ENCODE results near the gene ATXN7L2.
A peak's percentile ranks its signal among the peaks of the same experiment; 100 is the strongest.

Gene ATXN7L2

DNA sequence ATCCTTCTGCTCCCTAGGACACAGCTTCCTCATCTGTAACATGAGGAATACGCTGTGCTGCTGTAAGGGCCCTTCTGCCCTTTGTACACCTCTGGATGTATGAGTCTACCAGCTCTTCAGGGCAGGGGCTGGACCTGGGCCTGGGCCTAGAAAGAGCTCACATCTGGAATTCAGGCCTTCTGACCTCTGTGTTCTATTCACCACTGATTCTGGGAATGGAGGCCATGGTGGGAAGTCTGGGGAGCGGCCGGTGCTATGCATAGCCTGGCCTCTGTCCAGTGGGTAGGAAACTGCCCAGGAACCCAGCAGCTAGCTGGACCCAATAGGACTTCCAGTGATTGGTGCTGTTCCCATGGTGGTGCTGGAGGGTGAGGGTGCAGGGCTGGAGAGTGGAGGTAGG lies 45.0 kb downstream of the ATXN7L2 start:
- DNase-seq = no peak

DNA sequence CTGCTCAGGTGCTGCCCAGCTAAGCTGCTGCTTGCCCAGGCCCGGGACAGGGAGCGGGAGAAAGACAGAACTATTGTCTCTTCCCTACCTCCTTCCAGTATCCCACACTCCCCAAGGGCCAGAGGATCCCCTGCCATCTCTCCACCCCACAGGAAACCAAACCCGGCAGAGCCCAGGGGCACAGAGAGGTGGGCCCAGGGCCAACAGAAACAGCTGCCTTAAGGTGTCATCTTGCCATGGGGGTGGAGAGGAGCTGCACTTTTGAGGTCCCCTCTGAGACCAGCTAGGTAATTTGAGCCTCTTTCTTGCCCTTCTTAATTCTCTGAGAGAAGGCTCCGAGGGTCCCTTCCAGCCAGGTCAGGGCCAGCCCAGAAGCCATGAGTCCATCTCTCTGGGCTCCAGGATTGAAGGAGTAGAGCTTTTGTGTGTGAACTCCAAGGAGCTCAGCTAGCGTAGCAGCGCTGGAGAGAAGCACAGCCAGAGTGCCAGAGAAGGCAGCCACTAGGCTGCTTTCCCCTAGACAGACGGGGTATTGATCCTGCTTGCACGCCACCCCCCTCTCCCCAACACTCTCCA lies 46.3 kb downstream of the ATXN7L2 start:
- DNase-seq = peak; percentile 15

DNA sequence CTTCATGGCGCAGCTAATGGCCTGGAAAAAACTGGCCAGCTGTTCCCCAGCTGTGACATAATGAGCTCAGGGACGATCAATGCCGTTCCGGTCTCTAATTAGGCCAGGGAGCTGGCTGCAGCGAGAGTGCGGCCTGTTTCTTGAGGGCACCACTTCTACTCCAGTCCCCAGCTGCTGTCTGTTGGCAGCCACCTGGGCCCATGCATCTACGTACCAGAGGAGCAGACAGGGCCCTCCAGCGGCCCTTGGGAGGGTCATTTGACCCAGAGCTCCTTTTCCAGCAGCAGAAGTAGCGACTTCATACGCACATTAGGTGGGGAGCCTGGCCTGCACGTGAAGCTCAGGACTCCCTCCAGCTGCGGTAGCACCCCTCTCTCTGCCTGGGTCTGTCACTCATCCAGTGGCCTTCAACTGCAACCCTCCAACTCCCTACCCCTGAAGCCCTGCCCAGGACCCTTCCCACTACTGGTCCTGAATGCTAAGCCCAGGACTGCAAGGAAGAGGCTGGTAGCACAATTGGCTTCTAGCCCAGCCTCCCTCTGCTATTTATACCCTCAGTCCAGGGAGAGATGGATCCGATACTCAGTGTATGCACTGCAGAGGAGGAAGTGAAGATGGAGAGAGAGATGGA lies 46.9 kb downstream of the ATXN7L2 start:
- no peak for DNase-seq

DNA sequence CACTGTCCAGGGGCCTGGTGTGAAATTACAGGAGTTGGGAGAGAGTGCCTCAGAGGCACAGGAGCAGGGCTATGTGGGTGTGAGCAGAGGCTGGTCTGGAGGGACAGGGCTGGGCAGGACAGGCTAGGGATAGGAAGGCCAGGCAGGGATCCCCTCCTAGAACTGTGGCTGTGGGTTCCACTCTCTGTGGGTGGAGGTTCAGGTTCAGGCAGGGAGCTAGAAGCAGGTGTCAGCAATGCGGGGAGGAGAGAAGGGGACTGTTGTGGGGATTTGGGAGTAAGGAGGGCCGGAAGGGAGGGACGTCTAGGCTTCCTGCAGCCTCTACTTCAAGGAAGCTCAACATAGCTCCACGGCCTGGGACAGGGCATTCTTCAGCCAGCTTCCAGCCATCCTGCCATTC lies 47.7 kb downstream of the ATXN7L2 start:
- DNase-seq = no peak

DNA sequence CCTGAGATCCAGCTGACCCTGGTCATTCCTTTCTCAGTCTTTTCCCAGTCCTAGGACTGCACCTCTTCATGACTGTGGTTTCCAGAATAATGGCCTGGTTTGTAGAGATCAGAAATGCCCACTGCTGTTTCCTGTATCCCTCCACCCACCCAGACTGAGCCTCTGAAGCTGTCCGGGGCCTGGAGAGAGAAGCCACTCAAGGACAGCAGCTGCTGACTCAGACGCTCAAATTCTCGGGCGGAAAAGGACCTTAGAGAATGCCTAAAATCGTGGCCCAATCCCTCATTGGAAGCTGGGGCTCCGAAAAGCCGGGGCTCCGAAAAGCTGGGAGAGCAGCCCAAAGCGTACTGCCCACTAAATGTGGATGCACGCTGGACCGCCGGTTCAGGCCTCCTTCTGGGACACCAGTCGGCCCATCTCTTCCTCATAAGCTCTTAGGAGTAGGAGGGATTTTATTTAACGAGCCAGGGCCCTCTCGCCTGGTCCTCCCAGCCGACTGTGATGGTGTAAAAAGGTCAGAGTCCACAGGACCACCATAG lies 48.2 kb downstream of the ATXN7L2 start:
- DNase-seq = no peak

DNA sequence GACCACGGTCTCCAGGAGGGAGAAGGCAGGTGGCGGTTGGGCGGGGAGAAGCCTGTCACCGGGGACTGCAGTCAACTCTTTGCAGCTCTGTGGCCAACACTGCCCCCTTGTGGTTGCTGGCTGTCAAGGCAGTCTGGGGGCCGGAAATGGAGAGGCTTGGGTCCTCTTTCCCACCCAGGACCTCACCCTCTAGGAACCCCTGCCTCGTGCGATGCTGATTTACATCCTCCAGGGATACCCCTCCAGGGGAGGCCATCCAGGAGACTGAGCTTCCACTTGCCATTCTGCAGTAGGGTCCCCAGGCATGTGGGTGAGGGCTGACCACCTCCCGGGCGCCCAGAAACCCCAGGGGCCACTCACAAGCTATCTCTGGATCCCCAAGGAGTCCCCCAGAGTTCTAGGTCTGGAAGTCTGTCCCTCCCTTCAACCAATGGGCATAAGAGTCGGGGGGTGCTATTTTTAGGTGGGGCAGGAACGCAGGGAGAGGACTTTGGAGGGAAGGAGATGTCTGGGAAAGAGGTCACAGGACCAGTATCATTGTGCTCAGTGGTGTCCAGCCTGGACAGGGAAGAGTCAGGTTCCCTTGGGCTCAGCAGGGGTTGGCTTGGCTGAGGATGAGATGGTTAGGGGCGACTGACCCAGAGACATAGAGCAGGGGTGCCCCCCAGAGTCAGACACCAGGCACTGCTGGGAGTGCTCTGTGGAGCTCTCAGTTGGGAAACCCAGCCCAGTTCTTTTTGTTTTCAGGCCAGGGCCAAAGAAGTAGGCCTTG lies 48.8 kb downstream of the ATXN7L2 start:
- peak; percentile 83 for DNase-seq

DNA sequence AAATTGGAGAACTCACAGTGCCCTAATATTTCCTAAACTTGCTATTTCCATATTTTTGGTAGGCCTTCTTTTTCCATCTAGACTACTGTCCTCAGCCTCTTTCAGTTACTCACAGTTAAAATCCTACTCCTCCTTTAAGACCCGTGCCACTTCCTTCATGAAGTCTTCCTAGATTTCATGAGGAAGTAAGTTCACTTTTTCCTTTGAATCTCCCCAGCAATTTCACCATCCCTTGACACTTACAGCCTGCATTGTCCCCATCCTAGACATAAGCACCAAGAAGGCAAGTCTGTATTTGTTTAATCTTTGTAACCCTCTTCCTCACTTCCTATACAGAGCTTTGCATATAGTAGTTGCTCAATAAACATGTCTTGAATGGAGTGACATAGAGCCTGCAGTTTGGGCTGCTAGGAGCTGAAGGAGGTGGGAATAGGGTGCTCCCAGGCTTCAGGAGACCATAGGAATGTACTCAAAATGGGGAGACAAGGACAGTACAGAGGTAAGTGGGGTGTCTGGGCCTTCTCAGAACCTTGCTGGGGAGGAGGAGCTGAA lies 50.7 kb downstream of the ATXN7L2 start:
- DNase-seq = no peak

DNA sequence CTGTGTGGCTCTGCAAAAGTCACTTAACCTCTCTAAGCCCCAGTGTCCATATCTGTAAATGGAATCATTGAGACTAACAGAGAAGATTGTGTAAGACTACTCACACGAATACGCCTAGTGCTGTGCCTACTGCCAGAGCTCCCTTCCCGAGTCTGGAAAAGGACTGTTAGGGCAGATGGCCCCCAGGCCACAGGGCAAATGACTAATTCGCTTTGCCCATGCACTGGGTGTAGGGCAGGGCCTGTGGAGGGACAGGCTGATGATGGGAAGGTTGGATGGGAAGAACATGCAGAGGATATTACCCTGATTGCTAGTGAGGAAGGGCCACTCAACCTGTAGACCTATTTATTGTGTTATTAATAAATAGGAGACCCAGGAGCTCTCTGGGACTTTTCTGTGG lies 51.8 kb downstream of the ATXN7L2 start:
- DNase-seq = no peak

DNA sequence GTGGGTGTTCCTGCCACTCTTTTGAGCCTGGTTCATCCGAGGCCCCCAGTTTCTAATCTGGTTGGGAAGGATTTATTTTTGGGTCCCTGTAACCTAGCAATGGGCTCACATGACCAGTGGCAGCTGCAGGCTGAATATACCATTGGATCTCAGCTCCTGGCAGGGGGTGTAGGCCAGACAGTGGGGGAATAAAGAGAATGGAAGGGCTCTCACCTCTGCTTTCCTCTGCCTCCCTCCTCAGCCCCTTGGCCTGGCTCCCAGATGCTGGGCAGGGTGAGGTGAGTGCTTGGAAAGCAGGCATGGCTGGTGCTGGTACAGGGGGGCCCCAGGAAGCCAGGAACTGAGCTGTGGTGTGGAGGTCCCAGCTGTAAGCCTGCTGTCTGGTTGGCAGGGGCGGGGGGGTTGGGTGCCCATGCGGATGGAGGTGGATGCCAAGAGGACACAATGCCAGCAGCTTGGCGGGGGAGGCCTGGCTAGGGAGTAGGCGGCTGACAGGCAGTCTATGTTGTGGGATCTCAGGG lies 52.3 kb downstream of the ATXN7L2 start:
- no peak for DNase-seq

DNA sequence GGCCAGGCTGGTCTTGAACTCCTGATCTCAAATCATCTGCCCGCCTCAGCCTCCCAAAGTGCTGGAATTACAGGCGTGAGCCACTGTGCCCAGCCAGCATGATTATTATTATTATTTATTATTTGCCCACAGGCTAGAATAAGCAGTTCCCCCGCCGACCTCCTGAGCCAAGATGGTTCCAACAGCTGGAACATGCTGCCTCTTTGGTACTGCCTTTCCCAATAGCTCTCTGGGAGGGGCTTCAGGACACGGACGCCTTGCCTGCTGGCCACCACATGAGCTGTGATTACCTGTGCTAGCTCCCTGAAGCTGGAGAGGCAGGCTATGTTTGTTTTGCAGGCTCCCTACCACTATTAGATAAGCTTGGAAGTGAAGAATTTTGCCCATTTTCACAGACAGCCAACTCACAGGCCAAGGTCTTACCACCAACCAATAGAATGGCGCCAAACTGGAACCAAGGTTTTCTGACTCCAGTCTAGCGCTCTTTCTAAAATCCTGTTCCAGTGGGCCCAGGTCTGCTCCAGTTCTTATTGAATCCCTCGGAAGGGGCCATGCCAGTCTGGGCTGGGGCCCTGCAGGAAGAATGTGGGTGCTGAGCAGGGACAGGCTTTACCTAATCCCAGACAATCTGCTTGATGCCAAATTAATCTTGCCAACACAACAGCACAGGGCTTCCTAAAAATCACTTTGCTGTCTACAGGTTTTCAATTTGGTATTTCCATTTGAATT lies 53.9 kb downstream of the ATXN7L2 start:
- no peak for DNase-seq

DNA sequence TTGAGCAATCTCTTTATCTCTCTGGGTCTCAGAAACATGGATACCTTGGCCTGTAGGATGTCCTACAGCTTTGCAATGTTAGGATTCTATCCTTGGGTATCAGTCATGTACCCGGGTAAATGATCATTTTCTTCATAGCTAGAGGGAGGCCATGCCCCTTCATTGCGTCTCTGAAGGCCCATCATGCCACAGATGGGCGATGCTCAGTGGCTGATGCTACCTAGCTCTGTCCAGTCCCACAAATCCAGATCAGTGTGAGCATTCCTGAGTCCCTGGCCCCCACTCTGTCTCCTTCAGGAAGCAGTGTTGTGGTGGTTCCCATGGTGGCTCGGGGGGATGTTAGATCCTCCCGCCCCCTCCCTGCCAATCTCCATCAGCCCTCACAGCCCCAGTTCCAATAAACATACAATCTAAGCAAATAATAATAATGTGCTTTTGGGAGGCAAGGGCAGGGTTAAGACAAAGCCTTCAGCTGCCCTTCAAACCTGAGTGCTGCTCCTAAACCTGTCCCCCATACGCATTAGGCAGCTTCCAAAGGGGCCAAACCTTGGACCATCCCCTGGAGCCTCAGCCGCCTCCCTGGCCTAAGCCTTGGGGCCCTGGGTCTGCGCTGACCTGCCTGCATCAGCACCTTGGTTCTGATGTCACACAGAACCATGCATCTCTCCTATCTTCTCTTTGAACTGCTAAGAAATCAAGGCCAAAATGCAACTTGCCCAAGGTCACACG lies 55.3 kb downstream of the ATXN7L2 start:
- DNase-seq = no peak

DNA sequence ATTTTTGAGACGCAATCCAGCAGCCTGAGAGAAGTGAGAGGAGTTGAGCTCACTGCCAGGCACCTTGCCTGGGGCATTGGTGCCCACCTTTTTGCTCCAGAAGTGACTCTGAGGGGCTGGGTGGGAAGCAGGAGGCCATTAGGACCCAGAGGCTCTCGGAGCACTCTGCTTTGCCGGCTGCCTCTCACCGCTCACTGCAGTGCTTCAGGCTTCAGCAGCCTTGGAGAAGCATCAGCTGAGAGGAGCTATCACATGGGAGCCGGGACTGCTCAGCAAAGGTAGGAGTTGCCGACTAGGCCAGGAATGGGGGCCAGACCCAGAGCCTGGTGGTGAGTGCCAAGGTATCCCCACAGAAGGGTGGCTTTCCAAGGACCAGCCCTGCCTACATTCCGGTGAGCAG lies 56.0 kb downstream of the ATXN7L2 start, which contains the start of gene GPR61:
GPR61 (plus strand) TSS at position 197 of the 400 bp plus-strand sequence. CDS start 3,151 bp downstream, outside the sequence.
- no peak for DNase-seq

DNA sequence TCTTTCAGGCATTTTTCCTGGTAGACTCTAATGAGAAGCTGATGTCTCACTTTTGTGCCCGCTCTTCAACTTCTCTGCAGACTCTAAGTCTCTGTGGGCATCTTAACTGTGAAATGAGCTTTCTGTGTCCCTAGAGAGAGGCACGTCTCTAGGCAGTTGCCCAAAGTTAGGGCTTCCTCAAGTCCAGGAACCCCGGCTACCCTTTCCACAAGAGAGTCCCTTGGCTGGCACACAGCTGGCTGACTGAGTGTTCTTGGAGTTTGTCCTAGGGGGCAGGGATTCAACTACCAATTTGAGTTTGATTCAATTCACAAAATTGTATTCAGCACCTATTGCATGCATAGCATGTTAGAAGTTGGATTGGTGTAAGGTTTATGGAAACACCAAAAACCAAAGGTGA lies 57.4 kb downstream of the ATXN7L2 start:
- DNase-seq = no peak
